Osteoblast (primary cell): ENCODE results near the gene MAP2K5. TPM values are rescaled to one million over a fixed set of nuclear protein-coding genes. Genes with fewer than 3 reads are reported as not detected.

ENCODE experiments used
- DNase-seq: peaks from one replicate; pipeline ENCODE4 v3.0.0; 2011; ENCODE audit warnings: low spot score, mixed read lengths; ENCODE audit not compliant: insufficient read length; ENCODE audit errors: missing footprints
- H2AFZ ChIP-seq: 2 replicates; pipeline ENCODE4 v1.6.0; 2011; ENCODE audit warnings: mild to moderate bottlenecking, low read length
- H3K27ac ChIP-seq: 2 replicates; pipeline ENCODE4 v1.5.1; 2011; ENCODE audit warnings: mild to moderate bottlenecking, low read depth, low read length, moderate library complexity
- H3K27me3 ChIP-seq: 2 replicates; pipeline ENCODE4 v1.6.0; 2012; ENCODE audit warnings: mild to moderate bottlenecking, control low read depth, inconsistent platforms, low read length, moderate library complexity; ENCODE audit not compliant: insufficient read depth
- H3K36me3 ChIP-seq: 2 replicates; pipeline ENCODE4 v1.5.1; 2011; ENCODE audit warnings: mild to moderate bottlenecking, low read length, control low read depth, moderate library complexity; ENCODE audit not compliant: insufficient read depth
- H3K4me1 ChIP-seq: 2 replicates; pipeline ENCODE4 v1.5.1; 2011; ENCODE audit warnings: mild to moderate bottlenecking, low read length, control low read depth, moderate library complexity; ENCODE audit not compliant: insufficient read depth
- H3K4me2 ChIP-seq: 2 replicates; pipeline ENCODE4 v1.6.0; 2011; ENCODE audit warnings: mild to moderate bottlenecking, low read length; ENCODE audit not compliant: insufficient read depth
- H3K4me3 ChIP-seq: fragments of 200-600 bp; sonication (generic); 3 replicates; pipeline ENCODE4 v1.5.1; 2012; ENCODE audit warnings: mild to moderate bottlenecking, low read length, inconsistent platforms; ENCODE audit not compliant: insufficient read depth
- H3K79me2 ChIP-seq: 2 replicates; pipeline ENCODE4 v1.6.0; 2012; ENCODE audit warnings: mild to moderate bottlenecking, low read length, control low read depth, inconsistent platforms; ENCODE audit not compliant: insufficient read depth
- H3K9me3 ChIP-seq: 2 replicates; pipeline ENCODE4 v1.5.1; 2011; ENCODE audit warnings: low read depth, low read length, control low read depth
- H4K20me1 ChIP-seq: 2 replicates; pipeline ENCODE4 v1.6.0; 2012; ENCODE audit warnings: mild to moderate bottlenecking, low read length, control low read depth; ENCODE audit not compliant: insufficient read depth
- CTCF ChIP-seq: IDR thresholded peaks from 2 replicates; pipeline ENCODE4 v1.5.1; 2011; ENCODE audit warnings: mild to moderate bottlenecking, low read depth, low read length, moderate library complexity; ENCODE audit errors: extremely low read depth
- total RNA-seq: library from RNA; depleted of rRNA; stranded (reverse); fragments of >200 nt; gene quantifications from 2 replicates; pipeline ENCODE4 v1.2.3, GENCODE V29; 2012

MAP2K5 gene
- total RNA-seq, 1 donor = 10.1 TPM

GRCh38 chr15:67838789-67839332 is 296.4 kb downstream of the MAP2K5 start:
- Histone ChIP-seq H3K27me3 (peaks cover 34% of the 10 kb centered on the region), H4K20me1 (no peaks in the 10 kb centered on the region), H3K27ac (no peak overlapping the region), H3K79me2 (no peaks in the 10 kb centered on the region), H3K36me3 (no peaks in the 10 kb centered on the region), H3K4me3 (peak overlapping the region; percentile 86), H3K4me2 (peak overlapping the region; percentile 98), H2AFZ (peak overlapping the region; percentile 83), H3K9me3 (no peaks in the 10 kb centered on the region), H3K4me1 (peaks cover 38% of the 10 kb centered on the region)
- TF ChIP-seq CTCF = no peak
- peak; percentile 96 for DNase-seq

GRCh38 chr15:67839499-67839928 is 297.0 kb downstream of the MAP2K5 start:
- no peaks in the 10 kb centered on the region for H3K9me3 ChIP-seq
- no peaks in the 10 kb centered on the region for H3K79me2 ChIP-seq
- H2AFZ ChIP-seq = peak overlapping the region; percentile 84
- DNase-seq = peak; percentile 85
- H3K4me2 ChIP-seq = peak overlapping the region; percentile 98
- no peak for TF ChIP-seq CTCF
- H3K27ac ChIP-seq = peak overlapping the region; percentile 94
- H4K20me1 ChIP-seq = no peaks in the 10 kb centered on the region
- peaks cover 28% of the 10 kb centered on the region for H3K27me3 ChIP-seq
- H3K36me3 ChIP-seq = no peaks in the 10 kb centered on the region
- peaks cover 43% of the 10 kb centered on the region for H3K4me1 ChIP-seq
- H3K4me3 ChIP-seq = peak overlapping the region; percentile 86

- H3K27ac ChIP-seq = peak within 1 kb of the TSS; percentile 94
- H3K4me3 ChIP-seq = peak within 1 kb of the TSS; percentile 86
- DNase-seq = peak; percentile 96
Measured at GRCh38 chr15:67839929-67840748, 297.6 kb downstream of the MAP2K5 start, which contains the start of gene RNU6-1. TSS of gene RNU6-1 (minus strand) at chr15:67840045.

More at GRCh38 chr15:67839929-67840748, 297.6 kb downstream of the MAP2K5 start, which contains the start of gene RNU6-1:
- Histone ChIP-seq H2AFZ (peak within 1 kb of the TSS; percentile 98), H3K27me3 (peaks cover 21% of the 10 kb centered on the region), H3K4me1 (peaks cover 43% of the 10 kb centered on the region), H3K9me3 (no peaks in the 10 kb centered on the region), H3K79me2 (no peaks in the 10 kb centered on the region), H4K20me1 (no peaks in the 10 kb centered on the region), H3K36me3 (no peaks in the 10 kb centered on the region), H3K4me2 (peak within 1 kb of the TSS; percentile 98)
- no peak for TF ChIP-seq CTCF
